ENCODE results near the gene SDC1. TPM values are rescaled to one million over a fixed set of nuclear protein-coding genes. Genes with fewer than 3 reads are reported as not detected.

The SDC1 gene
- total and polyA plus RNA-seq, 2 experiments from 2014 or later = 92.3 to 107 TPM

- H3K9me2 ChIP-seq (replicated peaks; ENCODE audit: insufficient read depth) = no peaks in the 10 kb centered on the region
- H3K79me2 ChIP-seq = no peaks in the 10 kb centered on the region
- no peaks in the 10 kb centered on the region for H3K36me3 ChIP-seq (replicated peaks; ENCODE audit: insufficient read depth, low read depth)
- H3K27me3 ChIP-seq = no peaks in the 10 kb centered on the region
- H3K4me3 ChIP-seq = no peak overlapping the region
- H3K9me3 ChIP-seq (ENCODE audit: low read depth) = no peaks in the 10 kb centered on the region
- no peak overlapping the region for H3K27ac ChIP-seq
- H2AFZ ChIP-seq = no peak overlapping the region
- H3K4me2 ChIP-seq = no peak overlapping the region
- WGBS (ENCODE audit: low lambda C conversion rate, missing lambda C conversion rate) = 81% methylated on average over 16 of the region's 16 CpGs
- H4K20me1 ChIP-seq (ENCODE audit: insufficient read depth, poor library complexity, severe bottlenecking) = no peaks in the 10 kb centered on the region
- DNase-seq (ENCODE audit: low spot score) = no peak
- no peak for TF ChIP-seq CTCF (IDR thresholded peaks at IDR 0.05; ENCODE audit: poor library complexity)
- no peak for TF ChIP-seq EZH2 (IDR thresholded peaks at IDR 0.05; ENCODE audit: borderline replicate concordance)
- no peak for TF ChIP-seq EZH2phosphoT487 (IDR thresholded peaks at IDR 0.05; ENCODE audit: low read depth, severe bottlenecking, unreplicated experiment)
- H3K4me1 ChIP-seq (ENCODE audit: insufficient read depth) = peaks cover 35% of the 10 kb centered on the region
Observed at GRCh38 chr2:20182241-20182931, 42.5 kb downstream of the SDC1 start.

GRCh38 chr2:20181761-20182160, 43.2 kb downstream of the SDC1 start:
- DNase-seq (ENCODE audit: low spot score) = no peak
- 88% methylated on average over 7 of the region's 7 CpGs for WGBS (ENCODE audit: low lambda C conversion rate, missing lambda C conversion rate)
- no peak for TF ChIP-seq CTCF (IDR thresholded peaks at IDR 0.05; ENCODE audit: poor library complexity)
- TF ChIP-seq EZH2 (IDR thresholded peaks at IDR 0.05; ENCODE audit: borderline replicate concordance) = no peak
- no peak for TF ChIP-seq EZH2phosphoT487 (IDR thresholded peaks at IDR 0.05; ENCODE audit: low read depth, severe bottlenecking, unreplicated experiment)

GRCh38 chr2:20180676-20181648, 44.0 kb downstream of the SDC1 start:
- Histone ChIP-seq H3K4me3 (no peak overlapping the region), H2AFZ (no peak overlapping the region), H3K36me3 (replicated peaks; ENCODE audit: insufficient read depth, low read depth) (no peaks in the 10 kb centered on the region), H3K9me3 (ENCODE audit: low read depth) (no peaks in the 10 kb centered on the region), H4K20me1 (ENCODE audit: insufficient read depth, poor library complexity, severe bottlenecking) (no peaks in the 10 kb centered on the region), H3K9me2 (replicated peaks; ENCODE audit: insufficient read depth) (no peaks in the 10 kb centered on the region), H3K27me3 (no peaks in the 10 kb centered on the region), H3K4me2 (no peak overlapping the region), H3K4me1 (ENCODE audit: insufficient read depth) (peaks cover 23% of the 10 kb centered on the region), H3K79me2 (no peaks in the 10 kb centered on the region), H3K27ac (no peak overlapping the region)
- TF ChIP-seq EZH2phosphoT487 (IDR thresholded peaks at IDR 0.05; ENCODE audit: low read depth, severe bottlenecking, unreplicated experiment) (no peak), EZH2 (IDR thresholded peaks at IDR 0.05; ENCODE audit: borderline replicate concordance) (no peak), CTCF (IDR thresholded peaks at IDR 0.05; ENCODE audit: poor library complexity) (no peak)
- WGBS (ENCODE audit: low lambda C conversion rate, missing lambda C conversion rate) = 93% methylated on average over 17 of the region's 17 CpGs
- no peak for DNase-seq (ENCODE audit: low spot score)

More at GRCh38 chr2:20181761-20182160, 43.2 kb downstream of the SDC1 start:
- no peak overlapping the region for H3K27ac ChIP-seq
- no peak overlapping the region for H3K4me2 ChIP-seq
- H3K27me3 ChIP-seq = no peaks in the 10 kb centered on the region
- H3K79me2 ChIP-seq = no peaks in the 10 kb centered on the region
- H4K20me1 ChIP-seq (ENCODE audit: insufficient read depth, poor library complexity, severe bottlenecking) = no peaks in the 10 kb centered on the region
- H3K36me3 ChIP-seq (replicated peaks; ENCODE audit: insufficient read depth, low read depth) = no peaks in the 10 kb centered on the region
- no peak overlapping the region for H3K4me3 ChIP-seq
- no peak overlapping the region for H2AFZ ChIP-seq
- no peaks in the 10 kb centered on the region for H3K9me3 ChIP-seq (ENCODE audit: low read depth)
- H3K4me1 ChIP-seq (ENCODE audit: insufficient read depth) = peaks cover 29% of the 10 kb centered on the region
- no peaks in the 10 kb centered on the region for H3K9me2 ChIP-seq (replicated peaks; ENCODE audit: insufficient read depth)
